Tibial nerve (tissue), 4 donors: ENCODE data around the gene PANK4. TPM values are rescaled to one million over a fixed set of nuclear protein-coding genes. Genes with fewer than 3 reads are reported as not detected.
"Not testable (repeated sequence)": the region's sequence is repeated elsewhere in the genome, so short reads cannot be mapped to it uniquely, and the experiment has no call there.

Experiments used
- DNase-seq, 2 donors: peaks; one replicate each; pipeline ENCODE4 v3.0.0-alpha.2; 2019; ENCODE audit warnings: low spot score in 2 of 2
- H3K27ac ChIP-seq, 4 donors: fragments of 200-600 bp; sonication (generic) in 3 of 4; one replicate each; pipeline ENCODE4 v1.5.1; 2017 to 2019; ENCODE audit warnings: mild to moderate bottlenecking in 1 of 4
- H3K27me3 ChIP-seq, 2 donors: fragments of 200-600 bp; sonication (generic) in 1 of 2; one replicate each; pipeline versions ENCODE4 v1.5.1 to v1.6.0; 2017 to 2019
- H3K36me3 ChIP-seq, 3 donors: fragments of 200-600 bp; sonication (generic); one replicate each; pipeline ENCODE4 v1.5.1; 2018 to 2019
- H3K4me1 ChIP-seq, 4 donors: fragments of 200-600 bp; sonication (generic) in 3 of 4; one replicate each; pipeline ENCODE4 v1.5.1; 2017 to 2019
- H3K4me3 ChIP-seq, 4 donors: fragments of 200-600 bp; sonication (generic) in 3 of 4; one replicate each; pipeline ENCODE4 v1.5.1; 2017 to 2019; ENCODE audit warnings: mild to moderate bottlenecking in 1 of 4, moderate library complexity in 1 of 4
- H3K9me3 ChIP-seq, 4 donors: fragments of 200-600 bp; sonication (generic) in 3 of 4; one replicate each; pipeline ENCODE4 v1.5.1; 2017 to 2019
- EP300 ChIP-seq, 2 donors: sonication (generic); formaldehyde crosslinking; IDR thresholded peaks; one replicate each; pipeline ENCODE4 v1.6.1; 2017; ENCODE audit warnings: antibody characterized with exemption in 2 of 2, mild to moderate bottlenecking in 1 of 2
- POLR2A ChIP-seq, 2 donors: fragments of 450-650 bp; IDR thresholded peaks; one replicate each; pipeline ENCODE4 v1.6.1; 2017; ENCODE audit warnings: antibody characterized with exemption in 2 of 2, mild to moderate bottlenecking in 2 of 2, moderate library complexity in 2 of 2
- WGBS, 2 donors: methylation state at CpG; one replicate each; pipeline ENCODE4 v1.1.5; 2018; 5-methylcytosine and 5-hydroxymethylcytosine counted together
- total RNA-seq, 4 donors: library from RNA; depleted of rRNA; stranded (reverse); fragments of >200 nt; gene quantifications; one replicate each; pipeline ENCODE4 v1.1.0, GENCODE V29; 2016
- TF ChIP-seq, protein P1 (sequence below), 5 experiments: fragments of 200-600 bp in 3 of 5; fragments of 450-650 bp in 2 of 5; sonication (generic) in 3 of 5; IDR thresholded peaks; one replicate each; pipeline ENCODE4 v1.5.1; 2016 to 2019; ENCODE audit warnings: antibody characterized with exemption in 5 of 5, mild to moderate bottlenecking in 3 of 5, moderate library complexity in 2 of 5

The PANK4 gene
- total RNA-seq, 4 donors from 2014 or later: 14.2 to 50.0 (median 38.1) TPM

DNA sequence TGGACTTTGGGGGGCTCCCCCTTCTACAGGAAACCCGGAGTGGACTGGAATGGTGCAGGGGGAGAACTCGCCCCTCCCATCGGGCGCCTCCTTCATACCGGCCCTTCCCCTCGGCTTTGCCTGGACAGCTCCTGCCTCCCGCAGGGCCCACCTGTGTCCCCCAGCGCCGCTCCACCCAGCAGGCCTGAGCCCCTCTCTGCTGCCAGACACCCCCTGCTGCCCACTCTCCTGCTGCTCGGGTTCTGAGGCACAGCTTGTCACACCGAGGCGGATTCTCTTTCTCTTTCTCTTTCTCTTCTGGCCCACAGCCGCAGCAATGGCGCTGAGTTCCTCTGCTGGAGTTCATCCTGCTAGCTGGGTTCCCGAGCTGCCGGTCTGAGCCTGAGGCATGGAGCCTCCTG, 29.9 kb upstream of the PANK4 start, which contains the start of gene TNFRSF14:
Gene TNFRSF14, plus strand, starts transcription at position 95 of the 401 bp plus-strand sequence. Its CDS starts 294 bp downstream, at position 389.
- peak in 1 of 2 donors; percentile 54 for DNase-seq
- Histone ChIP-seq H3K4me3 (peak within 1 kb of the TSS; percentile 50 to 79 (median 66)), H3K27me3 (no peaks in the 10 kb centered on the region), H3K4me1 (peaks cover 0 to 44% (median 25%) of the 10 kb centered on the region in 4 donors), H3K27ac (peak within 1 kb of the TSS; percentile 85 to 99 (median 94)), H3K36me3 (peaks cover 0 to 37% (median 3%) of the 10 kb centered on the region in 3 donors), H3K9me3 (no peaks in the 10 kb centered on the region)
- TF ChIP-seq, protein P1, sequence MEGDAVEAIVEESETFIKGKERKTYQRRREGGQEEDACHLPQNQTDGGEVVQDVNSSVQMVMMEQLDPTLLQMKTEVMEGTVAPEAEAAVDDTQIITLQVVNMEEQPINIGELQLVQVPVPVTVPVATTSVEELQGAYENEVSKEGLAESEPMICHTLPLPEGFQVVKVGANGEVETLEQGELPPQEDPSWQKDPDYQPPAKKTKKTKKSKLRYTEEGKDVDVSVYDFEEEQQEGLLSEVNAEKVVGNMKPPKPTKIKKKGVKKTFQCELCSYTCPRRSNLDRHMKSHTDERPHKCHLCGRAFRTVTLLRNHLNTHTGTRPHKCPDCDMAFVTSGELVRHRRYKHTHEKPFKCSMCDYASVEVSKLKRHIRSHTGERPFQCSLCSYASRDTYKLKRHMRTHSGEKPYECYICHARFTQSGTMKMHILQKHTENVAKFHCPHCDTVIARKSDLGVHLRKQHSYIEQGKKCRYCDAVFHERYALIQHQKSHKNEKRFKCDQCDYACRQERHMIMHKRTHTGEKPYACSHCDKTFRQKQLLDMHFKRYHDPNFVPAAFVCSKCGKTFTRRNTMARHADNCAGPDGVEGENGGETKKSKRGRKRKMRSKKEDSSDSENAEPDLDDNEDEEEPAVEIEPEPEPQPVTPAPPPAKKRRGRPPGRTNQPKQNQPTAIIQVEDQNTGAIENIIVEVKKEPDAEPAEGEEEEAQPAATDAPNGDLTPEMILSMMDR (IDR thresholded peaks at IDR 0.05): peak in 1 of 5 experiments; percentile 6
- TF ChIP-seq EP300 (IDR thresholded peaks at IDR 0.05) (peak in 1 of 2 donors; percentile 7), POLR2A (IDR thresholded peaks at IDR 0.05) (no peak)
- 0% methylated on average over 16 of the region's 16 CpGs for WGBS, 2 donors

DNA sequence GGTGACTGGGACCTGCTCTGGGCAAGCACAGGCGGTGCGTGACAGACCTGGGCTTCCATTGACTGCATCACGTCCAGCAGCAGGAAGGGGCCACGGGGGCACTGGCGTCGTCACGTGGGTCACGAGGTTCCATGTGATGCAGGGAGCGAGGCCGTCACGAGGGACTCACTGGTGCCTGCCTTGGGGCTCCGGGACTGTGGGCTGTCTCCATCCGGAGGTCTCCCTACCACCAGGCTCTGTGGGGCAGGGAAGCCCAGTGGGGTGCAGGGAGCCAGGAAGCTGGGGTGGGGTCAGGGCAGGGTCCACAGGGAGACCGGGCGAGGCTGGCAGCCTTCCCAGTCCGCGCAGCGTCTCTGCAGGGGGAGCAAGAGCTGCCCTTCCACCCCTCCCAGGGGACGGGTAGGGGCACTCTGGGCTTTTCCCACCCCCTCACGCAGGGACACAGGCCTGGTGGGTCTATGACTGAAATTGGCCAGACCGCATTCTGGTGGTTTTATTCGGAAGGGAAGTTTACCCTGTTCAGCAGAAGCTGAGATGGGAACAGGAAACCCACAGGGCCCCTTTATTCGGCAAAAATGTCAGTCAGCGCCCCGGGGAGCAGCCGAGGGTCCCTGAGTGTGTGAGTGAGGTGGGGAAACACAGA, 29.4 kb upstream of the PANK4 start:
- H3K4me3 ChIP-seq: peak overlapping the region; percentile 50 to 79 (median 66)
- peak overlapping the region; percentile 85 to 99 (median 94) for H3K27ac ChIP-seq
- peaks cover 0 to 44% (median 25%) of the 10 kb centered on the region in 4 donors for H3K4me1 ChIP-seq
- H3K9me3 ChIP-seq: no peaks in the 10 kb centered on the region
- peak; percentile 60 to 97 for TF ChIP-seq EP300 (IDR thresholded peaks at IDR 0.05)
- TF ChIP-seq, protein P1 (IDR thresholded peaks at IDR 0.05): peak in 2 of 5 experiments; percentile 7 to 19
- peak; percentile 74 to 80 for TF ChIP-seq POLR2A (IDR thresholded peaks at IDR 0.05)
- peak; percentile 86 to 89 for DNase-seq
- WGBS, 2 donors: 2 to 4% methylated on average over 13 to 26 of the region's 26 CpGs
- peaks cover 0 to 32% (median 3%) of the 10 kb centered on the region in 3 donors for H3K36me3 ChIP-seq
- no peaks in the 10 kb centered on the region for H3K27me3 ChIP-seq

DNA sequence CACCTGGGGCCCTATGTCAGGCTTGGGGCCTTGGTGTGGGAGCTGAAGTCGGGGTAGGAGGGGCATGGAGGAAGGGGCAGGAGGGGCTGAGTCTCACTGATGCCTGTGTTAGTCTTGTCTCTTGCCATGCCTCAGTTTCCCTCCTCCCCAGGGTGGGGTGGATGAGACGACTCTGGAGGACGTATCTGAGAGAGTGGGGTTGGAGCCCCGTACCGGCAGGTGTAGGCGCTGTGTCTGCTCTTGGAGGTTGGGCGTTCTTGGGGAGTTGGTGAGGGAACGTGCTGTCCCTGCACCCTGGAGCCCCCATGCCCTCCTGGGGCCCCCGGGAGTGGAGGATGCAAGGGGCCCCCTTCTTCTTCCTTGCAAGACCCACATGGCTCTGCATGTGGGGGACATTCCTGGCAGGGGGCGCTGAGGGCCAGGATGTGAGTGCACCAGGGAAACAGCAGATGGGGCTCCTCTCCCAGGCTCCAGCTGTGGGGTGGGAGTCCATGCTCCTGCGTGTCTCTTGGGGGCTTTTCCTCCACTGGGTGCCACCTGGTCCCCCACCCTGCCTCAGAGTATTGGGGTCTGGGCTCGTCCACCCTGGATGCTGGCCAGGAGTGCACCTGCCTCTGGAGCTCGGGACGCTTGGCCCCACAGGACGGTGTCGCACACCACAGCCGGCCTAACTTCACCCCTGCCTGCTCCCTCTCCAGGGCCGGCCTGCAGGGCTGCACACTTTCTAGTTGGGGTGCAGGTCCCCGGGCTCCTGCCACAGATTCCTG, 28.4 kb upstream of the PANK4 start:
- TF ChIP-seq, protein P1 (IDR thresholded peaks at IDR 0.05): peak in 4 of 5 experiments; percentile 29 to 45 (median 40)
- TF ChIP-seq EP300 (IDR thresholded peaks at IDR 0.05): no peak
- 74 to 76% methylated on average over 11 to 12 of the region's 19 CpGs for WGBS, 2 donors
- no peaks in the 10 kb centered on the region for H3K9me3 ChIP-seq

GRCh38 chr1:2553871-2554620, 27.6 kb upstream of the PANK4 start:
- peaks cover 0 to 50% (median 34%) of the 10 kb centered on the region in 4 donors for H3K4me1 ChIP-seq
- no peak for DNase-seq
- H3K27ac ChIP-seq: peak overlapping the region in 1 of 4 donors; percentile 94

More for the DNA sequence above, 28.4 kb upstream of the PANK4 start:
- Histone ChIP-seq H3K4me1 (peaks cover 0 to 43% (median 27%) of the 10 kb centered on the region in 4 donors), H3K27me3 (no peaks in the 10 kb centered on the region), H3K36me3 (peaks cover 0 to 22% (median 0%) of the 10 kb centered on the region in 3 donors), H3K27ac (peak overlapping the region; percentile 85 to 99 (median 94)), H3K4me3 (peak overlapping the region in 3 of 4 donors; percentile 50 to 79 (median 58))
- DNase-seq: peak in 1 of 2 donors; percentile 32

GRCh38 chr1:2553076-2553475, 26.7 kb upstream of the PANK4 start:
- H3K27me3 ChIP-seq, H3K27ac ChIP-seq, H3K4me3 ChIP-seq, DNase-seq, H3K9me3 ChIP-seq, H3K36me3 ChIP-seq: not testable (repeated sequence)
- 73 to 84% methylated on average over 9 of the region's 9 CpGs for WGBS, 2 donors
- peaks cover 0 to 50% (median 39%) of the 10 kb centered on the region in 4 donors for H3K4me1 ChIP-seq

More at GRCh38 chr1:2553871-2554620, 27.6 kb upstream of the PANK4 start:
- no peaks in the 10 kb centered on the region for H3K27me3 ChIP-seq
- H3K9me3 ChIP-seq: no peaks in the 10 kb centered on the region
- H3K36me3 ChIP-seq: peaks cover 0 to 15% (median 0%) of the 10 kb centered on the region in 3 donors
- WGBS, 2 donors: 84 to 86% methylated on average over 28 to 30 of the region's 30 CpGs
- no peak overlapping the region for H3K4me3 ChIP-seq
- no peak for TF ChIP-seq EP300 (IDR thresholded peaks at IDR 0.05)
